OCI-LY7 (cell line): ENCODE results near the gene HLA-DQB1. TPM values are rescaled to one million over a fixed set of nuclear protein-coding genes. Genes with fewer than 3 reads are reported as not detected.

ENCODE experiments used
- BruUV-seq: library from RNA; stranded (reverse); fragments of 400-500 nt; replicated peaks from 2 replicates; lab custom pipeline; 2021; lab: Mats Ljungman, UMichigan
- CTCF ChIA-PET: fragments of 300-600 bp; sonication (Branson Sonifier 250); formaldehyde crosslinking; loops from one replicate; lab custom pipeline; 2022; ENCODE audit warnings: antibody characterized with exemption; ENCODE audit not compliant: unreplicated experiment; lab: Charles Lee
- POLR2A ChIA-PET: fragments of 300-600 bp; sonication (Branson Sonifier 250); formaldehyde crosslinking; loops from one replicate; lab custom pipeline; 2022; ENCODE audit warnings: antibody characterized with exemption; lab: Charles Lee
- DNase-seq: peaks from one replicate; pipeline ENCODE4 v3.0.0-alpha.2; 2015; ENCODE audit warnings: low spot score
- H2AFZ ChIP-seq: fragments of 200-600 bp; sonication (generic), shearing (Covaris generic); 2 replicates; pipeline ENCODE4 v1.6.1; 2014; ENCODE audit warnings: mild to moderate bottlenecking, antibody characterized with exemption, low read length, moderate library complexity
- H3K27ac ChIP-seq: fragments of 200-600 bp; sonication (generic); 2 replicates; pipeline ENCODE4 v1.5.1; 2014; ENCODE audit warnings: mixed run types, low read depth, mild to moderate bottlenecking, moderate library complexity, low read length, inconsistent platforms; ENCODE audit not compliant: poor library complexity, severe bottlenecking
- H3K36me3 ChIP-seq: fragments of 200-600 bp; sonication (generic); 2 replicates; pipeline ENCODE4 v1.6.1; 2014; ENCODE audit warnings: mild to moderate bottlenecking, antibody characterized with exemption, low read length, moderate library complexity, mixed read lengths; ENCODE audit not compliant: insufficient read depth
- H3K4me1 ChIP-seq: fragments of 200-600 bp; sonication (generic); 2 replicates; pipeline ENCODE4 v1.5.1; 2014; ENCODE audit warnings: mild to moderate bottlenecking, low read length; ENCODE audit not compliant: insufficient read depth, poor library complexity, severe bottlenecking
- H3K4me2 ChIP-seq: fragments of 200-600 bp; sonication (generic); 2 replicates; pipeline ENCODE4 v1.6.1; 2014; ENCODE audit warnings: mild to moderate bottlenecking, low read length
- H3K4me3 ChIP-seq: fragments of 200-600 bp; sonication (generic); 2 replicates; pipeline ENCODE4 v1.5.1; 2014; ENCODE audit warnings: mild to moderate bottlenecking, low read depth, low read length; ENCODE audit not compliant: poor library complexity, severe bottlenecking
- H3K79me2 ChIP-seq: fragments of 200-600 bp; sonication (generic); 2 replicates; pipeline ENCODE4 v1.6.1; 2016; ENCODE audit warnings: low read depth, mild to moderate bottlenecking, low read length, moderate library complexity, mixed read lengths; ENCODE audit not compliant: insufficient read depth
- H3K9me2 ChIP-seq: fragments of 200-600 bp; sonication (generic); 2 replicates; pipeline ENCODE4 v1.6.1; 2016; ENCODE audit warnings: mild to moderate bottlenecking, low read length, mixed read lengths; ENCODE audit not compliant: insufficient read depth
- H3K9me3 ChIP-seq: fragments of 200-600 bp; sonication (generic); 2 replicates; pipeline ENCODE4 v1.6.1; 2014; ENCODE audit warnings: mild to moderate bottlenecking, mixed run types, low read length, mixed read lengths
- H4K20me1 ChIP-seq: fragments of 200-600 bp; sonication (generic); 2 replicates; pipeline ENCODE4 v1.6.1; 2014; ENCODE audit warnings: mild to moderate bottlenecking, antibody characterized with exemption, low read length, moderate library complexity, mixed read lengths; ENCODE audit not compliant: insufficient read depth
- EZH2phosphoT487 ChIP-seq: fragments of 200-600 bp; sonication (generic); IDR thresholded peaks from 2 replicates; pipeline ENCODE4 v1.6.1; 2018; ENCODE audit warnings: low read depth, borderline replicate concordance, mild to moderate bottlenecking, mixed run types, antibody characterized with exemption, low read length, moderate library complexity, mixed read lengths
- intact Hi-C: fragments of 100-400 bp; cut with micrococcal nuclease; formaldehyde crosslinking; loops from one replicate; pipeline ENCODE4 v1.10.0; 2022; ENCODE audit not compliant: unreplicated experiment
- total RNA-seq, 2 experiments: library from RNA; depleted of rRNA in 1 of 2; stranded (reverse); fragments of >200 nt in 1 of 2; shearing (Covaris generic) in 1 of 2; gene quantifications; 2 replicates each; pipeline ENCODE4 v1.2.3, GENCODE V29; 2014 to 2022
- TF ChIP-seq, protein P1 (sequence below): fragments of 200-600 bp; sonication (generic); conservative IDR thresholded peaks from 2 replicates; pipeline ENCODE4 v1.5.1; 2014; ENCODE audit warnings: mild to moderate bottlenecking, antibody characterized with exemption, low read length, moderate library complexity, mixed read lengths

Gene HLA-DQB1
- total RNA-seq, 2 experiments from 2014 or later: 10.5 to 20.9 TPM

GRCh38 chr6:32627249-32627648 is 39.2 kb downstream of the HLA-DQB1 start:
- no peak for TF ChIP-seq EZH2phosphoT487
- TF ChIP-seq, protein P1, sequence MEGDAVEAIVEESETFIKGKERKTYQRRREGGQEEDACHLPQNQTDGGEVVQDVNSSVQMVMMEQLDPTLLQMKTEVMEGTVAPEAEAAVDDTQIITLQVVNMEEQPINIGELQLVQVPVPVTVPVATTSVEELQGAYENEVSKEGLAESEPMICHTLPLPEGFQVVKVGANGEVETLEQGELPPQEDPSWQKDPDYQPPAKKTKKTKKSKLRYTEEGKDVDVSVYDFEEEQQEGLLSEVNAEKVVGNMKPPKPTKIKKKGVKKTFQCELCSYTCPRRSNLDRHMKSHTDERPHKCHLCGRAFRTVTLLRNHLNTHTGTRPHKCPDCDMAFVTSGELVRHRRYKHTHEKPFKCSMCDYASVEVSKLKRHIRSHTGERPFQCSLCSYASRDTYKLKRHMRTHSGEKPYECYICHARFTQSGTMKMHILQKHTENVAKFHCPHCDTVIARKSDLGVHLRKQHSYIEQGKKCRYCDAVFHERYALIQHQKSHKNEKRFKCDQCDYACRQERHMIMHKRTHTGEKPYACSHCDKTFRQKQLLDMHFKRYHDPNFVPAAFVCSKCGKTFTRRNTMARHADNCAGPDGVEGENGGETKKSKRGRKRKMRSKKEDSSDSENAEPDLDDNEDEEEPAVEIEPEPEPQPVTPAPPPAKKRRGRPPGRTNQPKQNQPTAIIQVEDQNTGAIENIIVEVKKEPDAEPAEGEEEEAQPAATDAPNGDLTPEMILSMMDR: no peak
- BruUV-seq: no TSS peak
- H3K9me3 ChIP-seq: no peaks in the 10 kb centered on the region
- peaks cover 68% of the 10 kb centered on the region for H3K4me1 ChIP-seq
- no peak overlapping the region for H3K4me3 ChIP-seq
- intact Hi-C loops: loop anchor here (10.0 kb wide), 2 partner anchors 238 to 382 kb away; no protein-coding TSS in a partner anchor
- no peak for DNase-seq
- no peaks in the 10 kb centered on the region for H3K9me2 ChIP-seq
- H2AFZ ChIP-seq: peak overlapping the region; percentile 36; the same call in 1 of the 2 replicates
- ChIA-PET CTCF (no interaction called here), POLR2A (no interaction called here)
- H3K79me2 ChIP-seq: no peaks in the 10 kb centered on the region
- no peak overlapping the region for H3K27ac ChIP-seq
- H3K36me3 ChIP-seq: no peaks in the 10 kb centered on the region
- no peaks in the 10 kb centered on the region for H4K20me1 ChIP-seq
- no peak overlapping the region for H3K4me2 ChIP-seq

GRCh38 chr6:32625137-32625536 is 41.3 kb downstream of the HLA-DQB1 start:
- peak overlapping the region; percentile 22 for H3K4me3 ChIP-seq
- no peaks in the 10 kb centered on the region for H3K9me3 ChIP-seq
- no peaks in the 10 kb centered on the region for H3K36me3 ChIP-seq
- ChIA-PET POLR2A (no interaction called here), CTCF (interaction anchor here (0.6 kb wide), 1 partner anchor 65 kb away, joined by 3 read pairs; no protein-coding TSS in a partner anchor)
- TF ChIP-seq, protein P1: no peak
- no peak for TF ChIP-seq EZH2phosphoT487
- peak overlapping the region; percentile 36 for H3K27ac ChIP-seq
- no peak for DNase-seq
- no peaks in the 10 kb centered on the region for H3K9me2 ChIP-seq
- H4K20me1 ChIP-seq: no peaks in the 10 kb centered on the region
- H3K79me2 ChIP-seq: no peaks in the 10 kb centered on the region
- H3K4me2 ChIP-seq: peak overlapping the region; percentile 60
- peaks cover 80% of the 10 kb centered on the region for H3K4me1 ChIP-seq
- BruUV-seq: no TSS peak
- H2AFZ ChIP-seq: no peak overlapping the region
- intact Hi-C loops: loop anchor here (1.0 to 10.0 kb wide), 3 partner anchors 240 to 380 kb away; no protein-coding TSS in a partner anchor

GRCh38 chr6:32624565-32624964 is 41.9 kb downstream of the HLA-DQB1 start:
- POLR2A ChIA-PET: interaction anchor here (0.7 to 1.3 kb wide), 2 partner anchors 36 to 361 kb away, joined by 3 to 6 read pairs; no protein-coding TSS in a partner anchor
- Histone ChIP-seq H3K4me1 (peaks cover 80% of the 10 kb centered on the region), H3K4me2 (peak overlapping the region; percentile 60), H3K79me2 (no peaks in the 10 kb centered on the region), H3K36me3 (no peaks in the 10 kb centered on the region), H4K20me1 (no peaks in the 10 kb centered on the region), H3K9me3 (no peaks in the 10 kb centered on the region), H3K9me2 (no peaks in the 10 kb centered on the region), H2AFZ (no peak overlapping the region), H3K27ac (peak overlapping the region; percentile 91), H3K4me3 (peak overlapping the region; percentile 22)
- no peak for TF ChIP-seq EZH2phosphoT487
- TF ChIP-seq, protein P1: no peak
- BruUV-seq: no TSS peak
- DNase-seq: no peak
- CTCF ChIA-PET: interaction anchor here (0.6 kb wide), 1 partner anchor 65 kb away, joined by 3 read pairs; no protein-coding TSS in a partner anchor
- intact Hi-C loops: loop anchor here (5.0 to 10.0 kb wide), 3 partner anchors 187 to 380 kb away; partner anchors contain the start of gene HLA-DRA
